Osteocyte (in vitro differentiated cells): Measurements from ENCODE around the gene ATP11A. TPM values are rescaled to one million over a fixed set of nuclear protein-coding genes. Genes with fewer than 3 reads are reported as not detected.

ENCODE experiments used
- DNase-seq: peaks from one replicate; pipeline ENCODE4 v3.0.0; 2021; ENCODE audit warnings: mixed read lengths; ENCODE audit not compliant: unreplicated experiment; ENCODE audit errors: extremely low spot score
- H3K27ac Mint-ChIP-seq: one replicate; pipeline ENCODE4 v1.8.0; 2021; ENCODE audit warnings: mild to moderate bottlenecking, mixed read lengths; ENCODE audit not compliant: unreplicated experiment
- H3K27me3 Mint-ChIP-seq: one replicate; pipeline ENCODE4 v1.8.0; 2021; ENCODE audit warnings: mixed read lengths; ENCODE audit not compliant: unreplicated experiment
- H3K36me3 Mint-ChIP-seq: one replicate; pipeline ENCODE4 v1.8.0; 2021; ENCODE audit warnings: mixed read lengths; ENCODE audit not compliant: unreplicated experiment
- H3K4me1 Mint-ChIP-seq: one replicate; pipeline ENCODE4 v1.8.0; 2021; ENCODE audit warnings: mixed read lengths; ENCODE audit not compliant: unreplicated experiment
- H3K4me3 Mint-ChIP-seq: one replicate; pipeline ENCODE4 v1.8.0; 2021; ENCODE audit warnings: mild to moderate bottlenecking, moderate library complexity, mixed read lengths; ENCODE audit not compliant: unreplicated experiment
- H3K9me3 Mint-ChIP-seq: one replicate; pipeline ENCODE4 v1.8.0; 2021; ENCODE audit warnings: mixed read lengths; ENCODE audit not compliant: unreplicated experiment
- CTCF ChIP-seq: fragments of 200-600 bp; sonication (generic); IDR thresholded peaks from 2 replicates; pipeline ENCODE4 v1.5.0; 2021; ENCODE audit warnings: antibody characterized with exemption, mild to moderate bottlenecking, moderate library complexity
- total RNA-seq: library from RNA; stranded (reverse); gene quantifications from 2 replicates; pipeline ENCODE4 v1.2.1, GENCODE V29; 2021

The ATP11A gene
- total RNA-seq, 1 donor from 2014 or later = 15.7 TPM

DNA sequence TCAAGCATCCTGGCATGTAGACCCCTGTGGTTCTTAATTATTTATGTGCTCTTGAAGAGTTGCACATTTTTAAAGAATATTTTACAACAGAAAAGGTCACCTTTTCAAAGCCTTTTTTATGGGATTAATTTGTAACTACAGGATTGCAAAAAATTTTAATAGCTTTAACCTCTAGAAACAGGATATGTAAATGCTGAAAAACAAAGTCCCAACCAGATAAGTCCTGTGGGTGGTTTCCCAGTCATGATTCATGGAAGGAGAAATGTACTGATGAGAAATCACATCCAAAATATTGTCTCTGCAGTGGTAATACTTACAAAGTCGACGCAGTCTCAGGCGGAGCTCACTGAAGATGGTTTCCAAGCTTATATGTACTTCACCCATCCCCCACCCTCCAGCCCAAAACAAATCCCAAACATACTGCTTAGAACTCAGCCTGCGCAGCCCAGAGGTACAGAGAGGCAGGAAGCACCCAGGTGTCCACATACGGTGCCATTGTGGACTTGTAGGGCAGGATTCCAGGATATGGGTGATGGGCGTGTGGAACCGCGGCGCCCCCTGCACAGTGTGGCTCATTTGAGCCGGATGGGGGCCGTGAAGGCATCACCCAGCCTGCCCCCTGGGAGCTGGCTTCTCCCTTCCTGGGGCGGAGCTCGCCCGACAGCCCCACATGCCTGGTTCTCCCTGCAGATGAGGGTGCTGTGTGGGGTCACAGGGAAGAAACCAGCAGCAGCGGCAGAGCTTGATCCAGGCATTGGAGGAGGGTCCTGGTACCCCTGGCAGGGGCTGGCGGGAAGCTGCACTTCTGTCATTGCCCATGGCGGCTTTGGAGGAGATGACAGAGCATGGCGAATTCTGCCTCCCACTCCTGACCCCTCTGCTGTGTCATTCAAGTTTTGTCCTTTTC is 101.2 kb downstream of the ATP11A start:
- H3K27ac Mint-ChIP-seq = no peak overlapping the region
- peaks cover 4% of the 10 kb centered on the region for H3K36me3 Mint-ChIP-seq
- H3K4me1 Mint-ChIP-seq = no peaks in the 10 kb centered on the region
- H3K9me3 Mint-ChIP-seq = no peaks in the 10 kb centered on the region
- H3K4me3 Mint-ChIP-seq = no peak overlapping the region
- DNase-seq = no peak
- H3K27me3 Mint-ChIP-seq = no peaks in the 10 kb centered on the region
- no peak for TF ChIP-seq CTCF

DNA sequence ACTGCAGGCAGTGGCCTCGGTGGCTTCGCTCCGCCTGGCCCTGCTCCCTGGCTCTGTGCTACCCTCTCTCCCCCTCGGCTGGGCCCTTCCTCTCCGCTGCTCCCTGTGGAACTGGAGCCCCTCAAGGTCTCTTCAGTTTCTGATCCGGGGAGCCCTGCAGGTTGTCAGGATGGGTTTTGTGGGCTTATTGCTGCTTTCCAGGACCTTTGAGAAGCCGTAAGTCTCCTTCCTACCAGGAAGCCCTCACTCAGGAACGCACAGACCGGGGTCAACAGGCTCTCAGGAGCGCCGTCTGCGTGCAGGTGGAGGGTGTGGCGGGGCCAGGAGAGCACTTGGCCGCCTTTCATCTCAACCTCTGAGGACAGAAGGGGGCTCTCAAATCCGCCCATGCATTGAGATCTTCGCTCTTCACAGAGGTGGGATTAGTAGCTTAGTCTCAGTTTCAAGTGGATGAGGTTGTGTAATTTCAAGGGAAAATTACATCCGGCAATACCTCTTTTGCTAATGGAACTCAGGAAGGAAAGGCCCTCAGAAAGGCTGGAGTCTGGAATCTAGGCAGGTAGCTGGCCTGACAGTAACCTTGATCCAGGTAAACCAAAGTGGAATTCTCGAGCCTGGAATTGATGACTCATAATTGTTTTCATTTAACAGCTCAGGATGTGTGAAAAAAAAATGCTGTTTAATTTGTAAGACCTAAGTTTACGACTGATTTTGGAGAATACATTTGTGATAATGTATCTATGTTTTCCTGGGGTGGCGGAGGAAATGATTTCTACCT is 102.0 kb downstream of the ATP11A start:
- no peak for TF ChIP-seq CTCF
- no peak for DNase-seq
- Mint-ChIP-seq H3K4me3 (no peak overlapping the region), H3K27ac (no peak overlapping the region), H3K9me3 (no peaks in the 10 kb centered on the region), H3K27me3 (no peaks in the 10 kb centered on the region), H3K4me1 (no peaks in the 10 kb centered on the region), H3K36me3 (peaks cover 4% of the 10 kb centered on the region)

GRCh38 chr13:112792511-112792910 is 102.7 kb downstream of the ATP11A start:
- Mint-ChIP-seq H3K27me3 (no peaks in the 10 kb centered on the region), H3K27ac (no peak overlapping the region), H3K4me3 (no peak overlapping the region), H3K4me1 (no peaks in the 10 kb centered on the region), H3K9me3 (no peaks in the 10 kb centered on the region), H3K36me3 (peaks cover 4% of the 10 kb centered on the region)
- TF ChIP-seq CTCF = no peak
- DNase-seq = no peak

GRCh38 chr13:112793545-112794445 is 104.0 kb downstream of the ATP11A start:
- Mint-ChIP-seq H3K36me3 (peaks cover 4% of the 10 kb centered on the region), H3K4me3 (no peak overlapping the region), H3K27me3 (no peaks in the 10 kb centered on the region), H3K27ac (no peak overlapping the region), H3K4me1 (no peaks in the 10 kb centered on the region), H3K9me3 (peaks cover 3% of the 10 kb centered on the region)
- TF ChIP-seq CTCF = no peak
- no peak for DNase-seq
